ENCODE results near the gene TLX1.
A peak's percentile ranks its signal among the peaks of the same experiment; 100 is the strongest.

TLX1 gene

DNA sequence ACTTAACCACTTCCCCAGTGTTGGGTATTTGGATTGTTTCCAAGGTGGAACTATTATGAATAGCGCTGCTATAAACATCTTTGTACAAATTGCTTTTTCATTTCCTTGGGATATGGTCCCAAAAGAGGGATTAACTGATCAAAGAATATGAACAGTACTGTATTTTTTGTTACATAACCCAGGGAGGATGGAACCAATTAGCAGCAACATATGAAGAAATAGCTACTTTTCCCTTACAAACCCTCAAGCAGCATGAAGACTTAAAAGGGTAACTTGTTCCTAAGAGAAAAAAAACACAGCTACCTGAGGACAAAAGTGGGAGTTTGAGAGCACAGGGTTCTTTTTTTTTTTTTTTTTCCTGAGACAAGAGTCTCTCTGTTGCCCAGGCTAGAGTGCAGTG, 13.1 kb upstream of the TLX1 start:
- no peak for DNase-seq (ENCODE audit: low read depth)
- in situ Hi-C loops (cut with HindIII; ENCODE audit: low sequenced_read_pairs) = no loop called here
- no peak overlapping the region for H3K4me3 ChIP-seq (ENCODE audit: low read depth, low read length)
- TF ChIP-seq, protein P1, sequence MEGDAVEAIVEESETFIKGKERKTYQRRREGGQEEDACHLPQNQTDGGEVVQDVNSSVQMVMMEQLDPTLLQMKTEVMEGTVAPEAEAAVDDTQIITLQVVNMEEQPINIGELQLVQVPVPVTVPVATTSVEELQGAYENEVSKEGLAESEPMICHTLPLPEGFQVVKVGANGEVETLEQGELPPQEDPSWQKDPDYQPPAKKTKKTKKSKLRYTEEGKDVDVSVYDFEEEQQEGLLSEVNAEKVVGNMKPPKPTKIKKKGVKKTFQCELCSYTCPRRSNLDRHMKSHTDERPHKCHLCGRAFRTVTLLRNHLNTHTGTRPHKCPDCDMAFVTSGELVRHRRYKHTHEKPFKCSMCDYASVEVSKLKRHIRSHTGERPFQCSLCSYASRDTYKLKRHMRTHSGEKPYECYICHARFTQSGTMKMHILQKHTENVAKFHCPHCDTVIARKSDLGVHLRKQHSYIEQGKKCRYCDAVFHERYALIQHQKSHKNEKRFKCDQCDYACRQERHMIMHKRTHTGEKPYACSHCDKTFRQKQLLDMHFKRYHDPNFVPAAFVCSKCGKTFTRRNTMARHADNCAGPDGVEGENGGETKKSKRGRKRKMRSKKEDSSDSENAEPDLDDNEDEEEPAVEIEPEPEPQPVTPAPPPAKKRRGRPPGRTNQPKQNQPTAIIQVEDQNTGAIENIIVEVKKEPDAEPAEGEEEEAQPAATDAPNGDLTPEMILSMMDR (IDR thresholded peaks at IDR 0.05; ENCODE audit: low read depth, low read length, missing control alignments) = no peak

DNA sequence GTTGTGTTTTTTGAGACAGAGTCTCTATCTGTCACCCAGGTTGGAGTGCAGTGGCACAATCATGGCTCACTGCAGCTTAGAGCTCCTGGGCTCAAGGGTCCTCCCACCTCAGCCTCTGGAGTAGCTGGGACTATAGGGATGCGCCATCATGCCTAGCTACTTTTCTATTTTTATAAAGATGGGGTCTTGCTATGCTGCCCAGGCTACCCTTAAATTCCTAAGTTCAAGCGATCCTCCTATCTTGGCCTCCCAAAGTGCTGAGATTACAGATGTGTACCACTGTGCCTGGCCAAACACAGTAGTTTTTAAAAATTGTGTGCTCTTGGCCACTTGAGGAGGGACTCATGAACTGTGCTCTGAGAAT, 10.6 kb upstream of the TLX1 start:
- in situ Hi-C loops (cut with HindIII; ENCODE audit: low sequenced_read_pairs) = no loop called here
- H3K4me3 ChIP-seq (ENCODE audit: low read depth, low read length) = peak overlapping the region; percentile 36
- TF ChIP-seq, protein P1 (IDR thresholded peaks at IDR 0.05; ENCODE audit: low read depth, low read length, missing control alignments) = no peak
- no peak for DNase-seq (ENCODE audit: low read depth)

DNA sequence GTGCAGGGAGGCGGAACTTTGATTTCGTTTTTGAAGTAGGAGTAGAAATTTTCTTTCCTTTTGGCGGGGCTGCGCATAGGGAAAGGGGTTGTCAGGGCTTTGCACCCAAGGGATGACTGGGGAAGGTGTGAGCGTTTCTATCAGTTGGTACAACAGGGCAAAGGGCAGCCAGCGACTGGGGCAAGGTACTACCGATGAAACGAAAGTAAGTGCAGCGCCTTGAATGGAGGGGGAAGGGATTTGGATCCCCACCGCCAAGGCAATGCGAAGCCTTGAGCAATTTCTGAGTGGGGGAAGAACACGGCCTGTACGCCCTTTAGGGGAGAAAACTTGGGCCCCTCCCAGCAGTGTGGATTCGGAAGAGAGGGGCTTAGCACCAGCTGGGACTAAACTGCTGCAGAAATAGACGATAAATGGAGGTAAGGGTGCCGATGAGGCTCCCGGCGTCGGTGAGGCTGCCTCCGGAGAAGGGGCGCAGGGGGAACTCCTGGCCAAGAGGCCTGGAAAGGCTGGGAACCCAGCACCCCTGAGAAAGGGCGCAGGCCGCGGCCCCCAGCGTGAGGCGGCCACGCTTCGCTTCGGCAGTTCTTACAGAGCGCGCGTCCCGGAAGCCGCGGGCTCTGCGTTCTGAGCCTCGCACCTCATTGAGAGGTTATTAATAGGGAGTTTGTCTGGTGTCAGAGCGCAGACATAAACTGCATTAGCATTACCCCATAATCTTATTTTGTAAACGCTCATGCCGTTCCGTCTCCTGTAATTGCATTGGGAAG, 10.0 kb upstream of the TLX1 start:
- in situ Hi-C loops (cut with HindIII; ENCODE audit: low sequenced_read_pairs) = no loop called here
- H3K4me3 ChIP-seq (ENCODE audit: low read depth, low read length) = peak overlapping the region; percentile 36
- no peak for DNase-seq (ENCODE audit: low read depth)
- TF ChIP-seq, protein P1 (IDR thresholded peaks at IDR 0.05; ENCODE audit: low read depth, low read length, missing control alignments) = no peak

GRCh38 chr10:101121654-101122031, 9.5 kb upstream of the TLX1 start:
- no peak overlapping the region for H3K4me3 ChIP-seq (ENCODE audit: low read depth, low read length)
- in situ Hi-C loops (cut with HindIII; ENCODE audit: low sequenced_read_pairs) = no loop called here
- no peak for DNase-seq (ENCODE audit: low read depth)
- TF ChIP-seq, protein P1 (IDR thresholded peaks at IDR 0.05; ENCODE audit: low read depth, low read length, missing control alignments) = no peak

GRCh38 chr10:101122270-101123084, 8.6 kb upstream of the TLX1 start:
- no peak for DNase-seq (ENCODE audit: low read depth)
- no peak overlapping the region for H3K4me3 ChIP-seq (ENCODE audit: low read depth, low read length)
- TF ChIP-seq, protein P1 (IDR thresholded peaks at IDR 0.05; ENCODE audit: low read depth, low read length, missing control alignments) = no peak
- in situ Hi-C loops (cut with HindIII; ENCODE audit: low sequenced_read_pairs) = no loop called here

GRCh38 chr10:101123085-101123814, 7.8 kb upstream of the TLX1 start:
- no peak overlapping the region for H3K4me3 ChIP-seq (ENCODE audit: low read depth, low read length)
- in situ Hi-C loops (cut with HindIII; ENCODE audit: low sequenced_read_pairs) = no loop called here
- TF ChIP-seq, protein P1 (IDR thresholded peaks at IDR 0.05; ENCODE audit: low read depth, low read length, missing control alignments) = no peak

More at GRCh38 chr10:101123085-101123814, 7.8 kb upstream of the TLX1 start:
- no peak for DNase-seq (ENCODE audit: low read depth)

All from astrocyte of the cerebellum (primary cell).